HepG2 (cell line): ENCODE measurements around the gene TRMT1. TPM values are rescaled to one million over a fixed set of nuclear protein-coding genes. Genes with fewer than 3 reads are reported as not detected.

Experiments used
- THRA ChIP-seq: sonication (generic); formaldehyde crosslinking; IDR thresholded peaks from 2 replicates; pipeline ENCODE4 v1.4.0; 2020; ENCODE audit warnings: missing genetic modification reagents, borderline replicate concordance
- ZBTB20 ChIP-seq: sonication (generic); formaldehyde crosslinking; IDR thresholded peaks from 2 replicates; pipeline ENCODE4 v1.8.1; 2023; ENCODE audit warnings: missing genetic modification reagents, low read depth, mild to moderate bottlenecking, borderline replicate concordance
- ZFYVE20 ChIP-seq: sonication (generic); formaldehyde crosslinking; IDR thresholded peaks from 2 replicates; pipeline ENCODE4 v1.8.0; 2023; ENCODE audit warnings: low read depth, mild to moderate bottlenecking, moderate library complexity, missing genetic modification reagents, borderline replicate concordance
- ZNF451 ChIP-seq: sonication (generic); formaldehyde crosslinking; IDR thresholded peaks from 2 replicates; pipeline ENCODE4 v1.5.0; 2020; ENCODE audit warnings: mild to moderate bottlenecking, missing genetic modification reagents
- polyA plus RNA-seq, 8 experiments: library from polyadenylated mRNA; depleted of rRNA in 3 of 8; stranded (reverse) in 7 of 8; unstranded in 1 of 8; fragments of >200 nt; fragmentation: Illumina TruSeq in 4 of 8; extraction: Trizol in 4 of 8; gene quantifications; 2 replicates each; pipeline versions ENCODE4 v1.2.1 to v1.2.3, GENCODE V29; 2011 to 2016; ENCODE audit warnings: low read depth in 4 of 8, missing spikeins in 1 of 8, mixed read lengths in 1 of 8; ENCODE audit not compliant: insufficient read depth in 1 of 8
- total RNA-seq, 5 experiments: library from RNA; depleted of rRNA; stranded (reverse); fragments of >200 nt; fragmentation: Illumina TruSeq; extraction: Trizol; gene quantifications; 2 replicates each; pipeline ENCODE4 v1.2.3, GENCODE V29; 2016; ENCODE audit warnings: low read depth in 1 of 5
- TF ChIP-seq, protein P1 (sequence below), 2 experiments: fragments of 450-650 bp in 1 of 2; sonication (generic) in 1 of 2; formaldehyde crosslinking in 1 of 2; IDR thresholded peaks; 2 replicates each; pipeline versions ENCODE4 v1.6.1 to v1.8.0; 2016 to 2022; ENCODE audit warnings: antibody characterized with exemption in 1 of 2, mild to moderate bottlenecking in 1 of 2, missing genetic modification reagents in 1 of 2

Gene TRMT1
- total and polyA plus RNA-seq, 2 of the 13 experiments (the other 11 are each of a cell fraction or from before 2014, with no cell fraction given), result 35.5 to 44.1 TPM

GRCh38 chr19:13162724-13163608, 46.4 kb upstream of the TRMT1 start (continued):
- TF ChIP-seq ZFYVE20 (CRISPR knock-in tag) (no peak), ZNF451 (CRISPR knock-in tag) (no peak), ZBTB20 (no peak), THRA (CRISPR knock-in tag) (0 out of 2 replicates have a peak, but pooled peaks have one; percentile 72)
- TF ChIP-seq, protein P1, sequence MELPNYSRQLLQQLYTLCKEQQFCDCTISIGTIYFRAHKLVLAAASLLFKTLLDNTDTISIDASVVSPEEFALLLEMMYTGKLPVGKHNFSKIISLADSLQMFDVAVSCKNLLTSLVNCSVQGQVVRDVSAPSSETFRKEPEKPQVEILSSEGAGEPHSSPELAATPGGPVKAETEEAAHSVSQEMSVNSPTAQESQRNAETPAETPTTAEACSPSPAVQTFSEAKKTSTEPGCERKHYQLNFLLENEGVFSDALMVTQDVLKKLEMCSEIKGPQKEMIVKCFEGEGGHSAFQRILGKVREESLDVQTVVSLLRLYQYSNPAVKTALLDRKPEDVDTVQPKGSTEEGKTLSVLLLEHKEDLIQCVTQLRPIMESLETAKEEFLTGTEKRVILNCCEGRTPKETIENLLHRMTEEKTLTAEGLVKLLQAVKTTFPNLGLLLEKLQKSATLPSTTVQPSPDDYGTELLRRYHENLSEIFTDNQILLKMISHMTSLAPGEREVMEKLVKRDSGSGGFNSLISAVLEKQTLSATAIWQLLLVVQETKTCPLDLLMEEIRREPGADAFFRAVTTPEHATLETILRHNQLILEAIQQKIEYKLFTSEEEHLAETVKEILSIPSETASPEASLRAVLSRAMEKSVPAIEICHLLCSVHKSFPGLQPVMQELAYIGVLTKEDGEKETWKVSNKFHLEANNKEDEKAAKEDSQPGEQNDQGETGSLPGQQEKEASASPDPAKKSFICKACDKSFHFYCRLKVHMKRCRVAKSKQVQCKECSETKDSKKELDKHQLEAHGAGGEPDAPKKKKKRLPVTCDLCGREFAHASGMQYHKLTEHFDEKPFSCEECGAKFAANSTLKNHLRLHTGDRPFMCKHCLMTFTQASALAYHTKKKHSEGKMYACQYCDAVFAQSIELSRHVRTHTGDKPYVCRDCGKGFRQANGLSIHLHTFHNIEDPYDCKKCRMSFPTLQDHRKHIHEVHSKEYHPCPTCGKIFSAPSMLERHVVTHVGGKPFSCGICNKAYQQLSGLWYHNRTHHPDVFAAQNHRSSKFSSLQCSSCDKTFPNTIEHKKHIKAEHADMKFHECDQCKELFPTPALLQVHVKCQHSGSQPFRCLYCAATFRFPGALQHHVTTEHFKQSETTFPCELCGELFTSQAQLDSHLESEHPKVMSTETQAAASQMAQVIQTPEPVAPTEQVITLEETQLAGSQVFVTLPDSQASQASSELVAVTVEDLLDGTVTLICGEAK (IDR thresholded peaks at IDR 0.05), result no peak
- TF ChIP-seq, protein P1 (CRISPR knock-in tag; IDR thresholded peaks at IDR 0.05), result no peak; the same call in 1 of the 2 replicates
